K562 (cell line): ENCODE results near the gene FOSL2. TPM values are rescaled to one million over a fixed set of nuclear protein-coding genes. Genes with fewer than 3 reads are reported as not detected.

Experiments used
- ATAC-seq: fragments of 200-7000 bp; cut with Tn5 transposase; 3 replicates; pipeline ENCODE4 v1.9.1; 2020; ENCODE audit warnings: moderate library complexity
- BruUV-seq: library from RNA; stranded (reverse); fragments of 400-500 nt; replicated peaks from 2 replicates; lab custom pipeline; 2021; lab: Mats Ljungman, UMichigan
- CTCF ChIA-PET: fragments of 300-600 bp; formaldehyde crosslinking; extraction: SDS; loops from one replicate; lab custom pipeline; 2021; ENCODE audit warnings: low intra/inter-chr PET ratio; lab: Yijun Ruan, JAX
- POLR2A ChIA-PET: fragments of 300-600, 350-650 bp; sonication (Branson Sonifier 250); formaldehyde crosslinking; extraction: SDS; loops from one replicate; lab custom pipeline; 2021; ENCODE audit warnings: antibody characterized with exemption, inconsistent platforms; lab: Yijun Ruan, JAX
- DNase-seq, 4 experiments: peaks; one replicate each; pipeline versions ENCODE4 v3.0.0 to v3.0.0-alpha.2; 2011 to 2018; ENCODE audit warnings: low spot score in 3 of 4, mixed read lengths in 3 of 4; ENCODE audit errors: extremely low read depth in 1 of 4
- FAIRE-seq: peaks from 2 replicates; lab custom pipeline; 2011; peaks lifted over from hg19 to GRCh38; lab: Jason Lieb, UNC
- H2AFZ ChIP-seq: 2 replicates; pipeline ENCODE4 v1.6.0; 2011; ENCODE audit warnings: low read depth, low read length, control low read depth, inconsistent platforms
- H3K27ac ChIP-seq: fragments of 200-600 bp; 3 replicates; pipeline ENCODE4 v1.8.0; 2011; ENCODE audit warnings: low read depth, mild to moderate bottlenecking, control low read depth, inconsistent platforms, low read length, moderate library complexity, mixed read lengths; ENCODE audit errors: extremely low read depth
- H3K27me3 ChIP-seq, 2 experiments: fragments of 300-600 bp in 1 of 2; 2 replicates in 1 of 2; 3 replicates in 1 of 2; pipeline versions ENCODE4 v1.6.0 to v1.8.0; 2011; ENCODE audit warnings: inconsistent platforms in 2 of 2, low read length in 2 of 2, mild to moderate bottlenecking in 1 of 2, mixed read lengths in 1 of 2, moderate library complexity in 1 of 2; ENCODE audit not compliant: control insufficient read depth in 2 of 2, insufficient read depth in 2 of 2
- H3K36me3 ChIP-seq: fragments of 300-600 bp; 3 replicates; pipeline ENCODE4 v1.8.0; 2011; ENCODE audit warnings: mild to moderate bottlenecking, low read length, inconsistent platforms; ENCODE audit not compliant: control insufficient read depth, insufficient read depth
- H3K4me1 ChIP-seq, 2 experiments: fragments of 200-600 bp in 1 of 2; replicated peaks in 1 of 2; 2 replicates in 1 of 2; 3 replicates in 1 of 2; pipeline versions ENCODE4 v1.5.1 to v1.8.0; 2011; ENCODE audit warnings: inconsistent platforms in 2 of 2, low read length in 2 of 2, mild to moderate bottlenecking in 1 of 2, mixed read lengths in 1 of 2, moderate library complexity in 1 of 2; ENCODE audit not compliant: control insufficient read depth in 2 of 2, insufficient read depth in 2 of 2
- H3K4me2 ChIP-seq: 2 replicates; pipeline ENCODE4 v1.6.1; 2011; ENCODE audit warnings: low read length, control low read depth, inconsistent platforms, mixed read lengths; ENCODE audit not compliant: insufficient read depth
- H3K4me3 ChIP-seq: fragments of 200-600 bp; sonication (generic), shearing (Covaris generic); 2 replicates; pipeline ENCODE4 v1.5.1; 2016; ENCODE audit warnings: control low read depth, inconsistent platforms
- H3K79me2 ChIP-seq: fragments of 200-600 bp; 3 replicates; pipeline ENCODE4 v1.8.0; 2011; ENCODE audit warnings: low read length, inconsistent platforms; ENCODE audit not compliant: control insufficient read depth, insufficient read depth
- H3K9ac ChIP-seq, 2 experiments: 2 replicates each; pipeline versions ENCODE4 v1.6.0 to v1.6.1; 2011; ENCODE audit warnings: low read depth in 2 of 2, low read length in 2 of 2, control low read depth in 1 of 2, inconsistent platforms in 1 of 2, mild to moderate bottlenecking in 1 of 2, mixed read lengths in 1 of 2; ENCODE audit not compliant: insufficient read depth in 1 of 2
- H3K9me1 ChIP-seq: one replicate; pipeline ENCODE4 v1.6.0; 2011; ENCODE audit warnings: inconsistent platforms, mild to moderate bottlenecking, low read length, moderate library complexity; ENCODE audit not compliant: control insufficient read depth, insufficient read depth
- H3K9me3 ChIP-seq: replicated peaks from 2 replicates; pipeline ENCODE4 v1.5.1; 2011; ENCODE audit warnings: low read depth, low read length, inconsistent platforms; ENCODE audit not compliant: control insufficient read depth, insufficient read depth
- H4K20me1 ChIP-seq: replicated peaks from 2 replicates; pipeline ENCODE4 v1.6.1; 2011; ENCODE audit warnings: low read length, inconsistent platforms, mixed read lengths; ENCODE audit not compliant: control insufficient read depth, insufficient read depth
- DNMT1 ChIP-seq: fragments of 450-650 bp; IDR thresholded peaks from 2 replicates; pipeline ENCODE4 v1.6.1; 2016; ENCODE audit warnings: antibody characterized with exemption, mild to moderate bottlenecking
- FOSL1 ChIP-seq: fragments of 200-800 bp; sonication (Bioruptor generic); conservative IDR thresholded peaks from 2 replicates; pipeline ENCODE4 v1.6.1; 2016; ENCODE audit warnings: missing genetic modification characterization, missing compliant biosample characterization
- MGA ChIP-seq: fragments of 450-650 bp; IDR thresholded peaks from 2 replicates; pipeline ENCODE4 v1.6.1; 2016; ENCODE audit warnings: mild to moderate bottlenecking, moderate library complexity
- SP2 ChIP-seq: IDR thresholded peaks from 2 replicates; pipeline ENCODE4 v1.6.1; 2011; ENCODE audit warnings: mild to moderate bottlenecking, low read depth, low read length, moderate library complexity; ENCODE audit not compliant: poor library complexity, severe bottlenecking; ENCODE audit errors: extremely low read depth
- WGBS: fragments of 100-300 bp; shearing (Covaris generic); methylation state at CpG from one replicate; pipeline ENCODE4 v1.1.6; 2016; ENCODE audit warnings: low coverage, mixed read lengths; ENCODE audit not compliant: insufficient coverage; ENCODE audit errors: missing lambda C conversion rate; 5-methylcytosine and 5-hydroxymethylcytosine counted together
- in situ Hi-C: fragments of 300-500 bp; cut with MboI; formaldehyde crosslinking; loops from 4 replicates; pipeline ENCODE4 v1.15.0; 2018; ENCODE audit warnings: inconsistent platforms, mixed read lengths
- intact Hi-C: fragments of 100-400 bp; cut with micrococcal nuclease; formaldehyde crosslinking; loops from 2 replicates; pipeline ENCODE4 v1.14.2; 2022
- polyA plus RNA-seq, 8 experiments: library from polyadenylated mRNA; depleted of rRNA in 4 of 8; stranded (reverse) in 5 of 8; unstranded in 3 of 8; fragments of >200 nt; fragmentation: Nextera tagmentation in 2 of 8; fragmentation: Illumina TruSeq in 1 of 8; extraction: Ambion mirVana in 2 of 8; extraction: Trizol in 1 of 8; gene quantifications; 2 replicates each; pipeline versions ENCODE4 v1.2.1 to v1.2.3, GENCODE V29; 2011 to 2014; ENCODE audit warnings: inconsistent platforms in 1 of 8, missing spikeins in 1 of 8
- total RNA-seq, 7 experiments: library from RNA; depleted of rRNA in 6 of 7; stranded (reverse); fragments of >200 nt in 6 of 7; fragmentation: Illumina TruSeq in 2 of 7; extraction: Trizol in 2 of 7; gene quantifications; 2 replicates each; pipeline versions ENCODE4 v1.2.1 to v1.2.3, GENCODE V29; 2011 to 2021; ENCODE audit warnings: low replicate concordance in 1 of 7
- TF ChIP-seq, protein P1 (sequence below): sonication (generic); formaldehyde crosslinking; IDR thresholded peaks from 2 replicates; pipeline ENCODE4 v1.8.0; 2022; ENCODE audit warnings: mild to moderate bottlenecking, missing genetic modification reagents

Gene FOSL2
- total and polyA plus RNA-seq, 9 of the 15 experiments (the other 6 are each of a cell fraction or from before 2014, with no cell fraction given): 0.04 to 2.9 (median 0.80) TPM

- CTCF ChIA-PET: no interaction called here
Measured at GRCh38 chr2:28434600-28434989, 41.9 kb downstream of the FOSL2 start.

More at GRCh38 chr2:28434600-28434989, 41.9 kb downstream of the FOSL2 start:
- POLR2A ChIA-PET: interaction anchor here (0.7 kb wide), 1 partner anchor 9 kb away, joined by 3 read pairs; no protein-coding TSS in a partner anchor
- H3K9me3 ChIP-seq: no peaks in the 10 kb centered on the region; the same call in 1 of the 2 replicates
- no peak overlapping the region for H2AFZ ChIP-seq
- no peak for ATAC-seq
- no peak overlapping the region for H3K4me2 ChIP-seq
- no peak overlapping the region for H3K4me3 ChIP-seq
- no peak for DNase-seq
- WGBS: 6% methylated on average over 4 of the region's 5 CpGs
- no peak for TF ChIP-seq DNMT1
- no peak for TF ChIP-seq FOSL1 (tag)
- no peak for TF ChIP-seq MGA
- TF ChIP-seq SP2: no peak
- TF ChIP-seq, protein P1, sequence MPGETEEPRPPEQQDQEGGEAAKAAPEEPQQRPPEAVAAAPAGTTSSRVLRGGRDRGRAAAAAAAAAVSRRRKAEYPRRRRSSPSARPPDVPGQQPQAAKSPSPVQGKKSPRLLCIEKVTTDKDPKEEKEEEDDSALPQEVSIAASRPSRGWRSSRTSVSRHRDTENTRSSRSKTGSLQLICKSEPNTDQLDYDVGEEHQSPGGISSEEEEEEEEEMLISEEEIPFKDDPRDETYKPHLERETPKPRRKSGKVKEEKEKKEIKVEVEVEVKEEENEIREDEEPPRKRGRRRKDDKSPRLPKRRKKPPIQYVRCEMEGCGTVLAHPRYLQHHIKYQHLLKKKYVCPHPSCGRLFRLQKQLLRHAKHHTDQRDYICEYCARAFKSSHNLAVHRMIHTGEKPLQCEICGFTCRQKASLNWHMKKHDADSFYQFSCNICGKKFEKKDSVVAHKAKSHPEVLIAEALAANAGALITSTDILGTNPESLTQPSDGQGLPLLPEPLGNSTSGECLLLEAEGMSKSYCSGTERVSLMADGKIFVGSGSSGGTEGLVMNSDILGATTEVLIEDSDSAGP (CRISPR knock-in tag): no peak
- FAIRE-seq: no peak
- H3K27me3 ChIP-seq: peaks cover 0 to 62% of the 10 kb centered on the region in 2 experiments; a peak in 4 of 5 replicates
- no peaks in the 10 kb centered on the region for H3K79me2 ChIP-seq
- H4K20me1 ChIP-seq: no peaks in the 10 kb centered on the region
- peaks cover 5 to 10% of the 10 kb centered on the region in 2 experiments for H3K4me1 ChIP-seq
- intact Hi-C loops (no loop called here), in situ Hi-C loops (no loop called here)
- no peaks in the 10 kb centered on the region for H3K36me3 ChIP-seq
- no TSS peak for BruUV-seq
- H3K9me1 ChIP-seq: no peaks in the 10 kb centered on the region
- H3K9ac ChIP-seq: no peak overlapping the region
- no peak overlapping the region for H3K27ac ChIP-seq
